ENCODE measurements around the gene RALY.

DNA sequence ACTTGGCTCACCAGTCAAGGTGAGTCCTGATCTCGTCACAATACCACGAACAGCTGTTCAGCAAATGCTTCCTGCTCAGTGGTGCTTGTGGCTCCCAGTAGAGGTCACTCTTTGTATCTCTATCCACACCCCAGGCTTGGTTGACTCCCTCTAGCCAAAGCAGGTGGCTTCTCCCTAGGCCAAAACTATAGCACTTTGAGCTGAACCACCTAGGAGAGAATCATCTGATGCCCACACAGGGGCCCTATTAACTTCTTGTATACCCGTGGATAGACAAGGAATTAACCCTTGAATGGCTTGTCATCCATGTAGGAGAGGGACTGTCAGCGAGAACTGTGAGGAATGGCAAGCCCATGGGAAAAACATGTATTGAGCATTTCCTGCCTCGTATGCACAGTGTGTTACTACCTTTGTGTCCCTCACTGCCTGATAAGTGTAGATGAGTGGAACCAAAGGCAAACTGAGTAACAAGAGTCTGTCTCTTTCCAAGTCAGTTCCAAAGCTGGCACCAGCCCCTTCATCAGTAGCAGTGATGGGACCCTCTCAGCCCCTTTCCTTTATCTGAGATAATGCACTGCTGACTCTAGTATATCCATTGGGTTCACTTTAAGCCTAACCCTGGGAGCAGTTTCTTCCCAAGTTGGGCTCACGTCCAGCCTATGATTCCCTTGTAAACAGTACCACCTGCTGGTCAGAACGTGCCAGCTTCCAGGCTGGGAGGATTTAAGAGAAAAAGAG is 75.8 kb downstream of the RALY start:
- peak; percentile 70 to 93 for TF ChIP-seq CTCF (IDR thresholded peaks at IDR 0.05)
- no peak for TF ChIP-seq POLR2A (IDR thresholded peaks at IDR 0.05)
- peak in 1 of 3 donors; percentile 29 for TF ChIP-seq POLR2AphosphoS5 (IDR thresholded peaks at IDR 0.05)

All from suprapubic skin (tissue), 4 donors.